ENCODE results near the gene VTI1A.

The VTI1A gene

DNA sequence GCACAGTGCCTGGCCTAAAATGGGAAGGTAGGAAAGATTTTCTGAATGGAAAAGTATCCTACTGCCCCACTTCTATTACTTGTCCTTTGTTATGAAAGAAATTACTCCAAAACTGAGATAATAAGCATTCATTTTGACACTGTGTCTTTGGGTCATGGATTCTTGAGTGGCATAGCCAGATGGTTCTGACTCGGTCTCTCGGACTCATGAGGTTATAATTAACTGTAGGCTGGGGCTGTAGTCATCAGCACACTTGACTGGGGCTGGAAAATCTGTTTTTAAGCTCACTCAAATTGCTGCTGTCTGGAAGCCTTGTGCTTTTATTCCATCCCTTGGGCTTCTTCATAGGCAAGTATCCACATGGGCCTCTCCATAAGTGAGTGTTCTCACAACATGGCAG lies 160.5 kb downstream of the VTI1A start:
- no peak for DNase-seq (ENCODE audit: low spot score)
- in situ Hi-C loops (cut with MboI; ENCODE audit: low pct_unique_long_range_greater_than_20kb, low sequenced_read_pairs, unreplicated experiment): no loop called here
- TF ChIP-seq CTCF (IDR thresholded peaks at IDR 0.05; ENCODE audit: extremely low read depth, insufficient read depth, missing control alignments): no peak

GRCh38 chr10:112613620-112614019 lies 166.6 kb downstream of the VTI1A start:
- in situ Hi-C loops (cut with MboI; ENCODE audit: low pct_unique_long_range_greater_than_20kb, low sequenced_read_pairs, unreplicated experiment): no loop called here
- no peak for DNase-seq (ENCODE audit: low spot score)

GRCh38 chr10:112614072-112614471 lies 167.1 kb downstream of the VTI1A start:
- no peak for TF ChIP-seq CTCF (IDR thresholded peaks at IDR 0.05; ENCODE audit: extremely low read depth, insufficient read depth, missing control alignments)
- DNase-seq (ENCODE audit: low spot score): no peak
- in situ Hi-C loops (cut with MboI; ENCODE audit: low pct_unique_long_range_greater_than_20kb, low sequenced_read_pairs, unreplicated experiment): no loop called here

More at GRCh38 chr10:112613620-112614019, 166.6 kb downstream of the VTI1A start:
- no peak for TF ChIP-seq CTCF (IDR thresholded peaks at IDR 0.05; ENCODE audit: extremely low read depth, insufficient read depth, missing control alignments)

DNA sequence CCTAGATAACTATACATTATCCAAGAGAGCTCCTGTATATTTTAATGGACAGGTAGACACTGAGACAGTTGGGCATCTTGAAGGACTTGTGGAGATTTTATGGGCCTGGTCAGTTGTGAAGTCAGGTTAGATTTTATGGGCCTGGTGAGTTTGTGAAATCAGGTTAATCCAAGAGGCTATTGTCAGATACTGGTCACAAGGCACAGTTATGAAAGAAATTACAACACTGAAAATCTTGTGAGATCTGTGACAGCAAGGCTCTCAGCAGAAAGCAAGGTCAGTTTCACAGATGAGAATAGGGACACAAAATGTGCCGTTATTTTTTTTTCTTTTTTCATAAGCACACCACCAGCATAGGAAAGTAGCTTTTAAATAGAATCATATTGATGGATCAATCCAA lies 167.6 kb downstream of the VTI1A start:
- TF ChIP-seq CTCF (IDR thresholded peaks at IDR 0.05; ENCODE audit: extremely low read depth, insufficient read depth, missing control alignments): no peak
- in situ Hi-C loops (cut with MboI; ENCODE audit: low pct_unique_long_range_greater_than_20kb, low sequenced_read_pairs, unreplicated experiment): no loop called here

DNA sequence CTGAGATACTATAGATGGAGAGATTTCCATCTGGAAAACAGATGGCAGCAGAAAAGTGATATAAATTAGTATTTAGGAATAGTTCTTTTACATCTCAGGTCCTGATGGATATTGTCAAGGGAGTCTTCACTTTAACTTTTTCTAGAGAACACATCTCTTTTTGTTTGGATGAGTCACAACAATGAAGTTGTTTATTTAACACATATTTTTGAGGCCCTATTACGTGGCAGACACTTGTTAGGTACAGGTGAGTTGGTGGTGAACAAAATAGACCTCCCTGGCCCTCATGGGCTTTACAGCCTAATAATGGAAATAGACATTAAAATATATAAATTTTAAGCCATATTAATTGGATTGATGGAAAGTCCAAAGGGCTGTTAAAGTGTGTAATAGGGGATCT lies 168.3 kb downstream of the VTI1A start:
- in situ Hi-C loops (cut with MboI; ENCODE audit: low pct_unique_long_range_greater_than_20kb, low sequenced_read_pairs, unreplicated experiment): no loop called here
- no peak for DNase-seq (ENCODE audit: low spot score)
- no peak for TF ChIP-seq CTCF (IDR thresholded peaks at IDR 0.05; ENCODE audit: extremely low read depth, insufficient read depth, missing control alignments)

More for the DNA sequence above, 167.6 kb downstream of the VTI1A start:
- no peak for DNase-seq (ENCODE audit: low spot score)

DNA sequence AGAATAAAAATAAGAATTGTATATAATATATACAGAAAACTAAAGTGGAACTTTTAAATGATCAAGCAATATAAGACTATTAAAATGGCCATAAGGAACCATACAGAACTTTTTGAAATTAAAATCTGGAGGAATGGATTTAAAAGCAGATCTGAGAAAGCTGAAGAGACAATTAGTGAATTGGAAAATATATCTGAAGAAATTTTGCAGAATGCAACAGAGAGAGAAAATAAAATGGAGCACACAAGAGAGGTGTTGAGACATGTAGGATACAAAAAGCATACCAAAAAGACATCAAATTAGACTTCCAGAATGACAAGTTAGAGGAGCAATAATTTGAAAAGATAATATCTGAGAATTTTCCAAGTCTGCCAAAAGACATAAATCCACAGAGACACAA lies 169.6 kb downstream of the VTI1A start:
- in situ Hi-C loops (cut with MboI; ENCODE audit: low pct_unique_long_range_greater_than_20kb, low sequenced_read_pairs, unreplicated experiment): no loop called here
- no peak for DNase-seq (ENCODE audit: low spot score)
- TF ChIP-seq CTCF (IDR thresholded peaks at IDR 0.05; ENCODE audit: extremely low read depth, insufficient read depth, missing control alignments): no peak

GRCh38 chr10:112618814-112619213 lies 171.8 kb downstream of the VTI1A start:
- no peak for DNase-seq (ENCODE audit: low spot score)
- TF ChIP-seq CTCF (IDR thresholded peaks at IDR 0.05; ENCODE audit: extremely low read depth, insufficient read depth, missing control alignments): no peak
- in situ Hi-C loops (cut with MboI; ENCODE audit: low pct_unique_long_range_greater_than_20kb, low sequenced_read_pairs, unreplicated experiment): no loop called here
